HG02870 (cell line): ENCODE results near the gene SOD3.

ENCODE experiments used
- ATAC-seq: cut with Tn5 transposase; IDR thresholded peaks from one replicate; pipeline ENCODE4 v1.9.1; 2021; ENCODE audit warnings: mild to moderate bottlenecking, moderate library complexity; ENCODE audit not compliant: unreplicated experiment

Gene SOD3

GRCh38 chr4:24840362-24840761, 45.0 kb downstream of the SOD3 start:
- ATAC-seq: no peak

GRCh38 chr4:24840826-24841543, 45.6 kb downstream of the SOD3 start:
- no peak for ATAC-seq

GRCh38 chr4:24842356-24842755, 47.0 kb downstream of the SOD3 start:
- ATAC-seq: no peak

GRCh38 chr4:24843096-24843495, 47.7 kb downstream of the SOD3 start:
- ATAC-seq: no peak

GRCh38 chr4:24845132-24845531, 49.8 kb downstream of the SOD3 start:
- no peak for ATAC-seq

GRCh38 chr4:24845902-24846301, 50.5 kb downstream of the SOD3 start:
- ATAC-seq: no peak

- no peak for ATAC-seq
These were observed 51.3 kb downstream of the SOD3 start for GRCh38 chr4:24846716-24847115.

GRCh38 chr4:24849351-24849750, 54.0 kb downstream of the SOD3 start:
- no peak for ATAC-seq

GRCh38 chr4:24849756-24850155, 54.4 kb downstream of the SOD3 start:
- no peak for ATAC-seq
